ENCODE data around the gene BMPR1A. TPM values are rescaled to one million over a fixed set of nuclear protein-coding genes. Genes with fewer than 3 reads are reported as not detected.
"Not testable (repeated sequence)": the region's sequence is repeated elsewhere in the genome, so short reads cannot be mapped to it uniquely, and the experiment has no call there.

BMPR1A gene
- total RNA-seq, 6 experiments from 2014 or later = 41.9 to 50.5 (median 46.6) TPM

GRCh38 chr10:86952106-86952505 is 195.7 kb downstream of the BMPR1A start:
- Mint-ChIP-seq H3K4me1 (ENCODE audit: low read depth) (peaks cover 14% of the 10 kb centered on the region; the same call in 1 of the 2 replicates), H3K27ac (no peak overlapping the region), H3K4me3 (no peak overlapping the region)

DNA sequence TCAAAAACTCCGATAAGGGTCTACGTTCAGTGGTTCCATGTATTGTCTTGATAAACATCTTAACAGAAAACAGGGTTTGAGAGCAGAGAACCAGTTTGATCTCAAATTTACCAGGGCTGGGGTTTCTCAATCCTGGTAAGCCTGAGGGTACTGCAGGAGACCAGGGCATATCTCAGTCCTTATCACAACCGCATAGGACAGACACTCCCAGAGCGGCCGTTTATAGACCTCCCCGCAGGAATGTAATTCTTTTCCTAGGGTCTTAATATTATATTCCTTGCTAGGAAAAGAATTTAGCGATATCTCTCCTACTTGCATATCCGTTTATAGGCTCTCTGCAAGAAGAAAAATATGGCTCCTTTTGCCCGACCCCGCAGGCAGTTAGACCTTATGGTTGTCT is 196.3 kb downstream of the BMPR1A start:
- not testable (repeated sequence) for H3K4me3 Mint-ChIP-seq; H3K27ac Mint-ChIP-seq; DNase-seq; H3K27me3 Mint-ChIP-seq (ENCODE audit: insufficient read depth)
- H3K9me3 Mint-ChIP-seq = peaks cover 16% of the 10 kb centered on the region
- H3K4me1 Mint-ChIP-seq (ENCODE audit: low read depth) = peaks cover 14% of the 10 kb centered on the region; the same call in 1 of the 2 replicates
- H3K36me3 Mint-ChIP-seq (ENCODE audit: low read depth) = peaks cover 14% of the 10 kb centered on the region

More at GRCh38 chr10:86952106-86952505, 195.7 kb downstream of the BMPR1A start:
- no peak for DNase-seq
- peaks cover 7% of the 10 kb centered on the region for H3K27me3 Mint-ChIP-seq (ENCODE audit: insufficient read depth)
- H3K9me3 Mint-ChIP-seq = peaks cover 16% of the 10 kb centered on the region
- H3K36me3 Mint-ChIP-seq (ENCODE audit: low read depth) = peaks cover 14% of the 10 kb centered on the region
- TF ChIP-seq, protein P1, sequence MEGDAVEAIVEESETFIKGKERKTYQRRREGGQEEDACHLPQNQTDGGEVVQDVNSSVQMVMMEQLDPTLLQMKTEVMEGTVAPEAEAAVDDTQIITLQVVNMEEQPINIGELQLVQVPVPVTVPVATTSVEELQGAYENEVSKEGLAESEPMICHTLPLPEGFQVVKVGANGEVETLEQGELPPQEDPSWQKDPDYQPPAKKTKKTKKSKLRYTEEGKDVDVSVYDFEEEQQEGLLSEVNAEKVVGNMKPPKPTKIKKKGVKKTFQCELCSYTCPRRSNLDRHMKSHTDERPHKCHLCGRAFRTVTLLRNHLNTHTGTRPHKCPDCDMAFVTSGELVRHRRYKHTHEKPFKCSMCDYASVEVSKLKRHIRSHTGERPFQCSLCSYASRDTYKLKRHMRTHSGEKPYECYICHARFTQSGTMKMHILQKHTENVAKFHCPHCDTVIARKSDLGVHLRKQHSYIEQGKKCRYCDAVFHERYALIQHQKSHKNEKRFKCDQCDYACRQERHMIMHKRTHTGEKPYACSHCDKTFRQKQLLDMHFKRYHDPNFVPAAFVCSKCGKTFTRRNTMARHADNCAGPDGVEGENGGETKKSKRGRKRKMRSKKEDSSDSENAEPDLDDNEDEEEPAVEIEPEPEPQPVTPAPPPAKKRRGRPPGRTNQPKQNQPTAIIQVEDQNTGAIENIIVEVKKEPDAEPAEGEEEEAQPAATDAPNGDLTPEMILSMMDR (IDR thresholded peaks at IDR 0.05) = no peak

DNA sequence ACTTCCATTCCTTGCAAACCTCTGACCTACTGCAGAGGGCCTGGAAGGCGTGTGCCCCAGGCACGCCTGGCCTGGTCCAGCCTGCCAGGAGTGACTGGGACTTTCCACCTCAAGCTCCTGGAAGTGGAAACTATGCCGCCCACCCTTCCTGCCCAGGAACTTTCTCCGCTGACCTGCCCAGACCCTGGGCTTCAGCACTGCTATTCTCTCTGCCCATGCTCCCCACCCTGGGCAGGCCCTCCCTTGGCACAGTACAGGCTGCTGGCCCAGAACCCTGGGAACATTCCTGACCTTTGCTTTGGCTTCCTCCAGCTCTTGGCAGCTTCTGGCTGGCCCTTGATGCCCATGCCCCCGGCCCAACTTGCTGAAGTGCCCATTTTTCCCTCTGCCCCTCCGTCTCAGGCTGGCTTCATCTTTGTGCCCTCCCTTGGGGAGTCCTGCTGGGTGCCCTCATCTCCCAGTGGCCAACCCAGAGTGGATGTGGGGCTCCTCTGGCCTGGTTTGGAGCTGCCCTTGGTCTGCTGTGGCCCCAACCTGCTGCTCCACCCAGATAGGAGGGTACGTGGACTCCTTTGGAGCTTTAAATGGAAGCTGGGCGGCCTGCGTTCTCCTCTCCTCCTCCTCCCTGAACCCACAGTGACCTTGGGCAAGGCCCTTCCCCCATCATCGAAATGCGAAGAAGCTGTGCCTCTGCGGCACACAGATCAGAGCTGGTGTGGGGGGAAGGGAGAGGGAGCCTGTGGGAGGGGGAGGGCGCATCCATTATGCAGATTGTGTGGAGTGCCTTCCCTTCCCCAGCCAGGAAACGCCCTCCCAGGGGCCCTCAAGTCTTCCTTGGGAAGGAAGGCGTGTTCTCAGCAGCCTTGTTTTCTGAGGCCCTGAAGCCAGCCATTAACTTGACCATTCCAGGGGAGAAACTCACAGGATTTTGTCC is 197.6 kb downstream of the BMPR1A start:
- TF ChIP-seq, protein P1 (IDR thresholded peaks at IDR 0.05) = no peak
- no peak overlapping the region for H3K4me3 Mint-ChIP-seq
- H3K4me1 Mint-ChIP-seq (ENCODE audit: low read depth) = peaks cover 21% of the 10 kb centered on the region
- H3K27ac Mint-ChIP-seq = no peak overlapping the region; the same call in 1 of the 2 replicates
- H3K9me3 Mint-ChIP-seq = peaks cover 16% of the 10 kb centered on the region
- no peak for DNase-seq
- peaks cover 2% of the 10 kb centered on the region for H3K27me3 Mint-ChIP-seq (ENCODE audit: insufficient read depth)
- peaks cover 14% of the 10 kb centered on the region for H3K36me3 Mint-ChIP-seq (ENCODE audit: low read depth)

DNA sequence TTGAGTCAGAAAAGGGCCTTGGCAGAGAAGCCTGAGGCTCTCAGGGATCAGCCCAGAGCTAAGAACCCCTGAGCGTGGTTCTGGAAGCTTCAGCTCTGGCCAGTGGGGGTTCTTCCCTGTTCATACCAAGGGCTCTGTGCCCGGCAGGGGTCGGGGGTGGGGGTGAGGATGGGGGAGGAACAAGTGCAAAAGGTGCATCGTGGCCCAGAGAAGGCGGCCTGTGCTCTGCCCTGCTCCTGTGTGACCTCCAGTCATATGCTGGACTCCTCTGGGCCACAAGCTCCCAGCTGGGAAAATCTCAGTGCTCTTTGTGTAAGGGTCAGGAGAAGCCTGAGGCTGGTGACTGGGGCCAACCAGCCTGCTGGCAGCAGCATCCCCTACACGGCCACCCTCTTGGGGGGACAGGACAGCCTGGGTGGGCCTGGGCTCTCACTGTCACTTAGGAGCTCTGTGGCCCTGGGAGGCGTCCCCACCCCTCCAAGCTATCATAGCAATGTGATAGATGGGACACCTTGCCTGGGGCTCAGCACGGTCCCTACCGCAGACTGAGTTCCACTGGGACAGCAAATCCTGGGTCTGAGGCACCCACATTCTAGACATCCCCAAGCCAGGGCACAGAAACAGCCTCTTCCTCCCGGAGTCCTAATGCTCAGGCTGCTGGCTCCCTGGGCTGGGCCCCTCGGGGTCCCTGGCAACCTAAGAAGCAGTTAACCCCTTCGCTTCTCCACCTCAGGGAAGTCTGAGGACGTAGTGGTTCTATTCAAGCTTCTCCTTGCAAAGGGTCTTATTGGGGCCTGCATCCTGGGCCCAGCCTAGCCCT is 198.5 kb downstream of the BMPR1A start:
- peaks cover 16% of the 10 kb centered on the region for H3K9me3 Mint-ChIP-seq
- H3K4me1 Mint-ChIP-seq (ENCODE audit: low read depth) = peaks cover 27% of the 10 kb centered on the region
- peaks cover 2% of the 10 kb centered on the region for H3K27me3 Mint-ChIP-seq (ENCODE audit: insufficient read depth)
- TF ChIP-seq, protein P1 (IDR thresholded peaks at IDR 0.05) = no peak
- no peak for DNase-seq
- no peak overlapping the region for H3K4me3 Mint-ChIP-seq
- peaks cover 14% of the 10 kb centered on the region for H3K36me3 Mint-ChIP-seq (ENCODE audit: low read depth)
- no peak overlapping the region; the same call in 1 of the 2 replicates for H3K27ac Mint-ChIP-seq

GRCh38 chr10:86955501-86956194 is 199.2 kb downstream of the BMPR1A start:
- Mint-ChIP-seq H3K4me1 (ENCODE audit: low read depth) (peaks cover 31% of the 10 kb centered on the region), H3K27me3 (ENCODE audit: insufficient read depth) (peaks cover 2% of the 10 kb centered on the region), H3K4me3 (no peak overlapping the region), H3K36me3 (ENCODE audit: low read depth) (peaks cover 14% of the 10 kb centered on the region), H3K9me3 (peaks cover 16% of the 10 kb centered on the region), H3K27ac (no peak overlapping the region)
- no peak for DNase-seq
- TF ChIP-seq, protein P1 (IDR thresholded peaks at IDR 0.05) = no peak
